Measurements from ENCODE around the gene SLC24A3.

The SLC24A3 gene

GRCh38 chr20:19397666-19398065, 185.2 kb downstream of the SLC24A3 start:
- no peak for DNase-seq

GRCh38 chr20:19401096-19401495, 188.7 kb downstream of the SLC24A3 start:
- no peak for DNase-seq

GRCh38 chr20:19403549-19403948, 191.1 kb downstream of the SLC24A3 start:
- DNase-seq, result no peak

- DNase-seq, result no peak
These were observed 192.4 kb downstream of the SLC24A3 start for GRCh38 chr20:19404826-19405225.

GRCh38 chr20:19405958-19406357, 193.5 kb downstream of the SLC24A3 start:
- DNase-seq, result no peak

- DNase-seq, result no peak
These were observed 193.9 kb downstream of the SLC24A3 start for GRCh38 chr20:19406381-19406780.

GRCh38 chr20:19407196-19407595, 194.8 kb downstream of the SLC24A3 start:
- DNase-seq, result no peak

- DNase-seq, result no peak
These were observed 195.3 kb downstream of the SLC24A3 start for GRCh38 chr20:19407736-19408135.

- no peak for DNase-seq
These were observed 196.5 kb downstream of the SLC24A3 start for GRCh38 chr20:19408971-19409370.

GRCh38 chr20:19411811-19412210, 199.4 kb downstream of the SLC24A3 start:
- no peak for DNase-seq

GRCh38 chr20:19412254-19412653, 199.8 kb downstream of the SLC24A3 start:
- DNase-seq, result no peak

- no peak for DNase-seq
These were observed 202.2 kb downstream of the SLC24A3 start for GRCh38 chr20:19414600-19414999.

GRCh38 chr20:19415786-19416185, 203.3 kb downstream of the SLC24A3 start:
- no peak for DNase-seq

- no peak for DNase-seq
These were observed 204.2 kb downstream of the SLC24A3 start for GRCh38 chr20:19416627-19417026.

GRCh38 chr20:19419396-19419795, 207.0 kb downstream of the SLC24A3 start:
- DNase-seq, result no peak

- DNase-seq, result no peak
These were observed 210.9 kb downstream of the SLC24A3 start for GRCh38 chr20:19423097-19423899.

- DNase-seq, result no peak
These were observed 211.6 kb downstream of the SLC24A3 start for GRCh38 chr20:19423900-19424620.

GRCh38 chr20:19426356-19426755, 213.9 kb downstream of the SLC24A3 start:
- DNase-seq, result no peak

GRCh38 chr20:19427480-19427879, 215.0 kb downstream of the SLC24A3 start:
- DNase-seq, result no peak

GRCh38 chr20:19427913-19428312, 215.5 kb downstream of the SLC24A3 start:
- no peak for DNase-seq

- no peak for DNase-seq
These were observed 215.9 kb downstream of the SLC24A3 start for GRCh38 chr20:19428324-19428723.

GRCh38 chr20:19429538-19429937, 217.1 kb downstream of the SLC24A3 start:
- DNase-seq, result no peak

GRCh38 chr20:19430641-19431315, 218.3 kb downstream of the SLC24A3 start:
- no peak for DNase-seq

GRCh38 chr20:19431316-19431700, 218.9 kb downstream of the SLC24A3 start:
- DNase-seq, result no peak

All from NCI-H2227 treated with DMSO at 0.1 percent for 48 hours (cell line).